ENCODE measurements around the gene E2F1.
"Not testable (repeated sequence)": the region's sequence is repeated elsewhere in the genome, so short reads cannot be mapped to it uniquely, and the experiment has no call there.

E2F1 gene

DNA sequence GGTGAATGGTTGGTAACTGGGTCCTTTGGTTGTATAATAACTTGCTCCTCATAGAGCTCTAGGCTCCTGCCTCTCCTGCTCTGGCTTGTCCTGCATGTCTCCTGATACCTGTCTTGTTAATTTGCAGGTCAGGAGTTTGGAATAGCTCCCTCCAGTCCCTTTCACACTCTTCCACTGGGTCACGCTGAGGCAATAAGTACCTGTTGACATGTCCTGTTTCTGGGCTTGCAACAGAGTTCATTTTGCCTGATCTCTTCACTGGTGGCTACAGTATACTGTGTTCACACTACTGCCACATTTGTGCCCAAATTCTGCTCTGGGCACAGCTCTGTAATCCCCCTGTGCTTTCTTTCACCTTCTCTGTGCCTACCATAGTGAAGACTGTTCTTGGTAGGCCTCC lies 49.4 kb downstream of the E2F1 start:
- no peak for DNase-seq

DNA sequence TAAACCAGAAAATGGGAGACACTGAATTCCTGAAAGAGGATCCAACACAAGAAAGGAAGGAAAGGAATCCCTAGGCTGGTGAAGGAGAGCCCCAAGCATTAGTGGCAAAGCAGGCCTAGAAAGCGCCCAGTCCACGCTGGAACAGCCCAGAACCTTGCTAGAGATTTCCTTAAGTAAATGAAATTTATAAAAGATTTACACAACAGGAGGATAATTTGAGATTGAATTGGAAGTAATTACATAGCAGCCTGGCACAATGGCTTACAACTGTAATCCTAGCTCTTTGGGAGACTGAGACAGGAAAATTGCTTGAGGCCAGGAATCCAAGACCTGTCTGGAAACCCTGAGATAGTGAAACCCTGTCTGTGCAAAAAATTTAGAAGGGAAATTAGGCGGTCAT lies 50.8 kb downstream of the E2F1 start:
- no peak for DNase-seq

GRCh38 chr20:33631910-33632309 lies 54.3 kb downstream of the E2F1 start:
- not testable (repeated sequence) for DNase-seq

GRCh38 chr20:33630507-33630906 lies 55.7 kb downstream of the E2F1 start:
- DNase-seq = no peak

DNA sequence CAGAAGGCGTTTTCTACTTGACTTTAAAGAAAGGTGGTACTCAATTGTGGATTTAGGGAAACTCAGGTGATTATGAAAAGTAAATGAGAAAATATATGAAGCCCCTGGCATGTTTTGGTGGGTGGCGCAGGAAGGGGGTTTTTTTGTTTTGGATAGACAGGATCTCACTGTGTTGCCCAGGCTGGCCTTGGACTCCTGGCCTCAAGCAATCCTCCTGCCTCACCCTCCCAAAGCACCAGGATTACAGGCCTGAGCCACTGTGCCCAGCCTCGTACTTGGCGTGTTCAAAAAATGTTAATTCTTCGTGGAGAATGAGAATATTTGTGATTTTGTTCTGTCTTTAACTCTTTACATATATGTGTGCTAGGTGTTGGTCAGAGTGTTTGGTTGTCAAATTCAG lies 56.2 kb downstream of the E2F1 start:
- DNase-seq = no peak

GRCh38 chr20:33629533-33629932 lies 56.7 kb downstream of the E2F1 start:
- DNase-seq = no peak

GRCh38 chr20:33627577-33628216 lies 58.5 kb downstream of the E2F1 start:
- no peak for DNase-seq

GRCh38 chr20:33626190-33626589 lies 60.0 kb downstream of the E2F1 start:
- no peak for DNase-seq
